Hindlimb muscle (tissue), 1 donor: ENCODE data around the gene UCHL5. TPM values are rescaled to one million over a fixed set of nuclear protein-coding genes. Genes with fewer than 3 reads are reported as not detected.
"Not testable (repeated sequence)": the region's sequence is repeated elsewhere in the genome, so short reads cannot be mapped to it uniquely, and the experiment has no call there.

ENCODE experiments used
- DNase-seq: peaks from one replicate; pipeline ENCODE4 v3.0.0-alpha.2; 2013
- polyA plus RNA-seq: library from polyadenylated mRNA; unstranded; fragments of 120-200 nt; gene quantifications from one replicate; pipeline ENCODE4 v1.2.1, GENCODE V29; 2013; ENCODE audit not compliant: insufficient read length

UCHL5 gene
- polyA plus RNA-seq, 1 donor: 31.4 TPM

DNA sequence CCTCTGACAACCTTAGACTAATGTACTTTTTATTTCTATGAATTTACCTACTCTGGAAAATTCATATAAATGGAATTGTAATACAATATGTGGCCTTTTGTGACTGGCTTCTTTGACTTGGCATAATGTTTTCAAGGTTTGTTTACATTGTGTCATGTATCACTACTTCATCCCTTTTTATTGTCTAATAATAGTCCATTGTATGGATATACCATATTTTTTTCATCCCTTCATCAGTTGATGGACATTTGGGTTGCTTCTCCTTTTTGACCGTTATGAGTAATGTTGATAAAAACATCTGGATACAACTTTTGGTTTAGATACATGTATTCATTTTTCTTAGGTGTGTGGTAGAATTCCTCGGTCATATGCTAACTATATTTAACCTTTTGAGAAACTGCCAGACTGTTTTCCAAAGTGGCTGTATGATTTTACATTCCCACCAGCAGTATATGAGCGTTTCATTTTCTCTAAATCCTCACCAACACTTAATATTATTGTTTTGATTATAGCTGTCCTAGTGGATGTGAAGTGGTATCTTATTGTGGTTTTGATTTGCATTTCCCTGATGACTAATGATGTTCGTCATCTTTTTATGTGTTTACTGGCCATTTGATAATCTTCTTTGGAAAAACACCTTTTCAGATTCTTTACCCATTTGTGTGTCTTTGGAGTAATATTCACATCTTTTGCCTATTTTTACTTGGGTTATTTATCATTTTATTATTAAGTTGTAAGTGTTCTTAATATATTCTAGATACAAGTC lies 3.7 kb upstream of the UCHL5 start:
- DNase-seq: no peak

DNA sequence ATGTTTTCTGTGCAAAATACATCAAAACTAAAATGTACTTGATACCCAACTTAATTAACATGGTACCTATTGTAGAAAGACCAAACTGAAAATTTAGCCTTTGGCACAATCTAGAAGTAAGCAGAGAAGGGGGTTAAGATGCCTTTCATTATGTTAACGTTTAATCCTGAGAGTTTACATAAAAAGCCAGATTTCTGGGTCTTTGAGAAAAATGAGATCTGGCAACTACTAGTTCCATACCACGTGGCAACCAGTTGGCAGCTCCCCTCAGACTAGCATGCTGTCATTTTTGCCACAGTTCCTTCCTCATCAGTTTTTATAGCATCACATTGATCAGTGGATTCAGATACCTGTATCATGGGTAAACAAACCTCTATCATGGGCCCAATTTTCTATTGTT lies 1.8 kb upstream of the UCHL5 start:
- DNase-seq: no peak

DNA sequence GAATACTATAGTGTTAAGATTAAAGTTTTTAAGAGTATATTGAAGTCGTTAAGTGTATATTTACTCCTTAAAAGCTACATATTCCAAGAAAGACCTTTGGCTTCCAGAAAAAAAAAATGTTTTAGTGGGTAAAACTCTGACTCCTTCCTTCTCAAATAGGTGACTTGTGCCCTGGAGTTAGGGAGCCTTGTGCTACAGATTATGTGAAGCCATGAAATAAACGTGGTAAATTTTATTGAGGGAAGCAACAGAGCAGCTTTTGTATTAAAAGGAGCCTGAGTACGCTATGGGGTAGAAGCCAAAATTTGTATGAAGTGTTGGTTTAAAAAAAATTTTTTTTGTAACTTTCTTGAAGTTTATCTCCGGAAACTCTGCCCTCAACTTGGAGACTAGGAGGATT lies 1.2 kb upstream of the UCHL5 start:
- DNase-seq: no peak

DNA sequence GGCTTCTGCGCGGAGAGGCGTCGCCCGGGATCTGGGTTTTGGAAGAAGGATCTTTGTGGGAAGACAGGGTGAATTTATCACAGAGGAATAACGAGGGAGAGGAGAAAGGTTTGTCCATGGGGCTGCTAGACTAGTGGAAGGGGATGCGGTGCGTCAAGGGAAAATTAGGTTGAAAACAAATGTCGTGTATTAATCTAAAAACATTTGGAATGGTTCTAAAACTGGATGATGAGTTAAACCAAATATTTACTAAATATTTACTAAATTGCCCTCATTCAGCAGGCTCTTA lies 899 bp upstream of the UCHL5 start:
- DNase-seq: no peak

GRCh38 chr1:193058529-193059281 lies 455 bp downstream of the UCHL5 start:
- DNase-seq: peak; percentile 34

- DNase-seq: no peak
Measured at GRCh38 chr1:193054169-193054675, 4.9 kb downstream of the UCHL5 start.

DNA sequence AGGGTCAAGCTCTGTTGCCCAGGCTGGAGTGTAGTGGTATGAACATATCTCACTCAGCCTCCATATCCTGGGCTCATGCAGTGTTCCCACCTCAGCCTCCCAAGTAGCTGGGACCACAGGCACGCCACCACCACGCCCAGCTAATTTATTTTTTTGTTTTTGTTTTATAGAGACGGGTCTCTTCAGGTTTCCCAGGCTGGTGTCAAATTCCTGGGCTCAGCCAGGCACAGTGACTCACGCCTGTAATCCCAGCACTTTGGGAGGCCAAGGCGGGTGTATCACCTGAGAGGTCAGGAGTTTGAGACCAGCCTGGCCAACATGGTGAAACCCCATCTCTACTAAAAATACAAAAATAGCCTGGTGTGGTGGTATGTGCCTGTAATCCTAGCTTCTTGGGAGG lies 10.2 kb downstream of the UCHL5 start:
- DNase-seq: not testable (repeated sequence)

GRCh38 chr1:193042766-193043691 lies 16.1 kb downstream of the UCHL5 start:
- DNase-seq: no peak

- DNase-seq: no peak
Measured at GRCh38 chr1:193040011-193040410, 19.1 kb downstream of the UCHL5 start.

- DNase-seq: no peak
Measured at GRCh38 chr1:193036337-193037047, 22.7 kb downstream of the UCHL5 start.

GRCh38 chr1:193033610-193034009 lies 25.6 kb downstream of the UCHL5 start:
- no peak for DNase-seq

GRCh38 chr1:193032643-193033427 lies 26.3 kb downstream of the UCHL5 start:
- not testable (repeated sequence) for DNase-seq

GRCh38 chr1:193031431-193031830 lies 27.7 kb downstream of the UCHL5 start:
- no peak for DNase-seq

GRCh38 chr1:193030280-193030679 lies 28.9 kb downstream of the UCHL5 start:
- no peak for DNase-seq

DNA sequence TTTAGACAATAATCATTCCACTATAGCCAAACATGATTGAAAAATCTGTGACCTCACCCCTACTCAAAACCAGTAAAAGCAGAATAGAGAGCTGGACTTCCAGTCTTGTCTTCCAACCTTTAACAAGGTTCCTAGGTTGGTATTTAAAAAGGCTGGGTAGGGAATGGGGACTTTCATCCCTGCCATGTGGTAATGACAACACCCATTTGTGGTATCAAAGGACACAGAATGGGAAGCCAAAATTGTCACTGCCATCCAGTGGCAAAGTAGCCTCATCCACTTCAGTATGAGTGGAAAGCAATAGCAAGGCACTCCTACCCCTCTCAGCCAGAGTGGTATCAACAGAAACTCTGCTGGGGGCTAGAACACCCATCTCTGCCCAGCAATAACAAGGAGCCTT lies 33.9 kb downstream of the UCHL5 start:
- no peak for DNase-seq

DNA sequence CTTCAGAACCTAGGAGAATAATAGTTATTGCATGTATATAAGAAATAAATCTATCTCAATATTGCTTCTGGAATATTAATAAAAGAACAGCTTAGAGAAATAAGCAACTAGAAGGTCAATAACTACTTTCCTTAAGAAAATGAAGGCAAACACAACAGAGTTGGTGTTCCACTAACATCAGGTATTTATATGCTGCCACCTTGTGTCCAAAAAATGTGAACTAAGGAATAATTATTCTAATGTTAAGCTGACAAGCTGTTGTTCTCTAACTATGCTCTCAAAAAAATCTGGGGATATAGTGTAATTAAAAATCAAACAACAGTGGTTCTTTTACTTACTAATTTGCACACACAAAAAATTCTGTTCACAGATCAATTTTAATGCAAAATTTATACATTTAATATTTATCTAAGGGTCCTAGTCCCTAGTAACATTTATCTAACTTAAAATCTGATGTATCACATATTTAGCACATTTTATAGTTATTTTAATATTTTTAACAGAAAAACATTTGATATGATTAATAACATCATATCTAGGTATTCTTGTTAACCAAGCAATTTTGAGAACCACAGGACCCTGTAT lies 39.6 kb downstream of the UCHL5 start:
- peak; percentile 36 for DNase-seq

- DNase-seq: no peak
Measured at GRCh38 chr1:193016788-193017187, 42.4 kb downstream of the UCHL5 start.

DNA sequence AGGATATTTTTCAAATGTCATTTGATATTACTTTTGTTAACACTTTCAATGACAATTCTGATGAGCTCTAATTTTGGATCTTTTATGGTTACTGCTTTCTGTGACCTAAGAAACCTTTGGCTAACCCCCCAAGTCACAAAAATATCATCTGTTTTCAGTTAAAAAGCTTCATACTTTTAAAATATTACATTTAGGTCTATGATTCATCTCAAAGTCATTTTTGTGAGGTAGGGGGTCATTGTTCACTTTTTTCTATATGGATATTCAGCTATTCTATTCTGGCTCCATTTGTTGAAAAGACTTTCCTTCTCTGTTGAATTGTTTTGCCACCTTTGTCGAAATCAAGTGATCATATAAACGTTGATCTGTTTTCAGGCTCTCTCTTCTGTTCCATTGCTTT lies 44.8 kb downstream of the UCHL5 start:
- peak; percentile 10 for DNase-seq

DNA sequence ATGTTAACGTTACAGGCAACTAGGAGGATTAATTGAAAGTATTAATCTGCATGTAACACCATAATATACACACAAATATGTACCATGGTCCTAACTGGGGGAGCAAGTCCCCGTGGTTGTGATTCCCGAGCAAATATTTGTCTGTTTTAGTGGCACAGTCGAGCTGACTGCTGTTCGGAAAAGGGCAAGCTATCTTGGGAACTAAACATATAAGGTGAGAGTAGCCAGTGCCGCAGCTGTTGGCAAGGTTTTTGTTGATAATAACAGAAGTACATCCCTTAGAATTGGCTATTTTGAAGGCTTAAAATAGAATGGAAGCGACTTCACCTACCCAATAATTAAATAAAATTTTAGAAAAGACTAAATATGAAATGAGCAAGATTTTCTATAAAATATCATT lies 45.5 kb downstream of the UCHL5 start:
- DNase-seq: peak; percentile 11

GRCh38 chr1:193013005-193013404 lies 46.2 kb downstream of the UCHL5 start:
- peak; percentile 33 for DNase-seq

DNA sequence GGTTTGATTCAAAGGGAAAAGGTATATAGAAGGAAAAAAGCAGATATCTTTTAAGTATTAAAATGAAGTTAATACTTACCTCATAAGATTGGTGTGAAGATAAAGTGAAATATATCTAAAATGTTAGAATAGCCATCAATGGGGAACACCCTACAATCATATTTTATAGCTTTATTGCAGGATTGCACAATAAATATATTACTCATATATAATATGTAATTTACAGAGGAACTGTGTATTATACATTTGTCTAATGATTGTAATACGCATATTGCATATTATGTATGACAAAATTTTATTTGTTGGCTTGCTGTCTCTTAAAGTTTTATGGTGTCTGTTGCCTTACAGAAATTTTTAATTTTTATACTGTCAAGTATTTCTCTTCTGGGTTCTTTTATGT lies 47.8 kb downstream of the UCHL5 start:
- no peak for DNase-seq
